H1 (cell line): Measurements from ENCODE around the gene MXD1. TPM values are rescaled to one million over a fixed set of nuclear protein-coding genes. Genes with fewer than 3 reads are reported as not detected.

Experiments used
- CTCF ChIA-PET: fragments of 300-600 bp; sonication (Branson Sonifier 250); formaldehyde crosslinking; loops from one replicate; lab custom pipeline; 2021; ENCODE audit not compliant: partially characterized antibody; lab: Charles Lee
- POLR2A ChIA-PET: fragments of 300-600 bp; sonication (Branson Sonifier 250); formaldehyde crosslinking; loops from one replicate; lab custom pipeline; 2021; ENCODE audit warnings: inconsistent platforms; ENCODE audit not compliant: partially characterized antibody; lab: Charles Lee
- DNase-seq, 2 experiments: peaks; one replicate each; pipeline versions ENCODE4 v3.0.0 to v3.0.0-alpha.2; 2010 to 2022; ENCODE audit warnings: low spot score in 2 of 2, low read depth in 1 of 2, mixed read lengths in 1 of 2
- FAIRE-seq: peaks from 2 replicates; lab custom pipeline; 2011; peaks lifted over from hg19 to GRCh38; lab: Jason Lieb, UNC
- H2AFZ ChIP-seq: 2 replicates; pipeline ENCODE4 v1.8.1; 2012; ENCODE audit warnings: low read length, inconsistent platforms
- H2AK5ac ChIP-seq: 2 replicates; pipeline ENCODE4 v1.6.1; 2013; ENCODE audit warnings: low read depth, low read length
- H2BK120ac ChIP-seq: replicated peaks from 2 replicates; pipeline ENCODE3; 2013; ENCODE audit warnings: low read depth, low read length, inconsistent platforms
- H2BK12ac ChIP-seq: 2 replicates; pipeline ENCODE4 v1.6.1; 2013; ENCODE audit warnings: low read depth, low read length
- H2BK15ac ChIP-seq: 2 replicates; pipeline ENCODE4 v1.6.1; 2013; ENCODE audit warnings: low read length
- H2BK20ac ChIP-seq: 2 replicates; pipeline ENCODE4 v1.6.1; 2013; ENCODE audit warnings: low read length
- H2BK5ac ChIP-seq: 2 replicates; pipeline ENCODE4 v1.6.1; 2013; ENCODE audit warnings: low read depth, low read length
- H3K14ac ChIP-seq: 2 replicates; pipeline ENCODE4 v1.6.1; 2013; ENCODE audit warnings: inconsistent platforms; ENCODE audit not compliant: insufficient read length
- H3K18ac ChIP-seq: 2 replicates; pipeline ENCODE4 v1.6.1; 2013; ENCODE audit warnings: low read length; ENCODE audit errors: extremely low read depth
- H3K23ac ChIP-seq: 2 replicates; pipeline ENCODE4 v1.6.1; 2013; ENCODE audit warnings: inconsistent platforms; ENCODE audit not compliant: insufficient read length
- H3K23me2 ChIP-seq: 2 replicates; pipeline ENCODE4 v1.6.1; 2013; ENCODE audit warnings: low read depth, low read length
- H3K27ac ChIP-seq: 2 replicates; pipeline ENCODE4 v1.6.1; 2011; ENCODE audit warnings: low read depth, low read length, inconsistent platforms
- H3K27me3 ChIP-seq, 4 experiments: replicated peaks in 1 of 4; 1 replicate in 1 of 4; 2 replicates in 3 of 4; pipeline versions ENCODE4 v1.6.1 to v1.8.1; 2011 to 2013; ENCODE audit warnings: low read length in 3 of 4, mild to moderate bottlenecking in 3 of 4, inconsistent platforms in 2 of 4, mixed read lengths in 2 of 4, moderate library complexity in 1 of 4; ENCODE audit not compliant: control insufficient read depth in 3 of 4, insufficient read depth in 3 of 4; ENCODE audit errors: extremely low read depth in 1 of 4
- H3K36me3 ChIP-seq, 4 experiments: 2 replicates each; pipeline versions ENCODE4 v1.6.1 to v1.8.1; 2011 to 2013; ENCODE audit warnings: mild to moderate bottlenecking in 4 of 4, low read length in 3 of 4, moderate library complexity in 2 of 4, control low read depth in 1 of 4, inconsistent platforms in 1 of 4; ENCODE audit not compliant: insufficient read depth in 4 of 4, control insufficient read depth in 2 of 4
- H3K4ac ChIP-seq: replicated peaks from 2 replicates; pipeline ENCODE3; 2013; ENCODE audit warnings: low read length, low read depth, mixed read lengths, inconsistent platforms; ENCODE audit not compliant: insufficient read length
- H3K4me1 ChIP-seq, 4 experiments: replicated peaks in 1 of 4; 1 replicate in 1 of 4; 2 replicates in 3 of 4; pipeline versions ENCODE4 v1.6.1 to v1.8.1; 2011 to 2013; ENCODE audit warnings: low read length in 3 of 4, inconsistent platforms in 2 of 4, mixed read lengths in 1 of 4; ENCODE audit not compliant: insufficient read depth in 4 of 4, control insufficient read depth in 3 of 4
- H3K4me2 ChIP-seq, 2 experiments: 2 replicates each; pipeline versions ENCODE4 v1.6.1 to v1.8.1; 2011 to 2013; ENCODE audit warnings: low read depth in 2 of 2, low read length in 2 of 2, control low read depth in 1 of 2, inconsistent platforms in 1 of 2, mild to moderate bottlenecking in 1 of 2; ENCODE audit not compliant: insufficient read depth in 1 of 2
- H3K4me3 ChIP-seq, 4 experiments: fragments of 200-600, 300-600 bp in 1 of 4; sonication (generic), shearing (Covaris generic), sonication (Bioruptor Twin) in 1 of 4; 2 replicates each; pipeline versions ENCODE4 v1.5.1 to v1.8.1; 2011 to 2016; ENCODE audit warnings: low read length in 4 of 4, low read depth in 3 of 4, control low read depth in 2 of 4, inconsistent platforms in 2 of 4, mild to moderate bottlenecking in 2 of 4, mixed read lengths in 1 of 4, moderate library complexity in 1 of 4; ENCODE audit not compliant: insufficient read depth in 2 of 4; ENCODE audit errors: extremely low read depth in 1 of 4
- H3K56ac ChIP-seq: replicated peaks from 2 replicates; pipeline ENCODE3; 2013; ENCODE audit warnings: low read depth, mild to moderate bottlenecking, mixed read lengths, low read length, inconsistent platforms; ENCODE audit not compliant: insufficient read length
- H3K79me1 ChIP-seq: 2 replicates; pipeline ENCODE4 v1.6.1; 2013; ENCODE audit warnings: low read depth, low read length, control low read depth
- H3K79me2 ChIP-seq, 2 experiments: 2 replicates each; pipeline versions ENCODE4 v1.6.1 to v1.8.1; 2012 to 2013; ENCODE audit warnings: low read length in 2 of 2, mild to moderate bottlenecking in 2 of 2, inconsistent platforms in 1 of 2; ENCODE audit not compliant: insufficient read depth in 2 of 2, control insufficient read depth in 1 of 2
- H3K9ac ChIP-seq, 4 experiments: replicated peaks in 1 of 4; 1 replicate in 1 of 4; 2 replicates in 3 of 4; pipeline versions ENCODE4 v1.6.1 to v1.8.1; 2011 to 2013; ENCODE audit warnings: low read depth in 3 of 4, low read length in 3 of 4, control low read depth in 2 of 4, mild to moderate bottlenecking in 2 of 4, moderate library complexity in 2 of 4, inconsistent platforms in 1 of 4; ENCODE audit errors: extremely low read depth in 1 of 4
- H3K9me3 ChIP-seq, 2 experiments: 2 replicates each; pipeline versions ENCODE4 v1.6.1 to v1.8.1; 2012 to 2013; ENCODE audit warnings: mild to moderate bottlenecking in 2 of 2, moderate library complexity in 2 of 2, control low read depth in 1 of 2, inconsistent platforms in 1 of 2, low read depth in 1 of 2, low read length in 1 of 2, mixed read lengths in 1 of 2; ENCODE audit not compliant: insufficient read depth in 2 of 2
- H4K20me1 ChIP-seq, 2 experiments: replicated peaks in 1 of 2; 2 replicates each; pipeline versions ENCODE3 to v1.8.1; 2011 to 2013; ENCODE audit warnings: inconsistent platforms in 2 of 2, low read length in 2 of 2, mild to moderate bottlenecking in 1 of 2; ENCODE audit not compliant: insufficient read depth in 2 of 2, control insufficient read depth in 1 of 2
- H4K5ac ChIP-seq: 2 replicates; pipeline ENCODE4 v1.6.1; 2013; ENCODE audit warnings: low read length, low read depth, mixed read lengths, inconsistent platforms; ENCODE audit not compliant: insufficient read length
- H4K8ac ChIP-seq: 2 replicates; pipeline ENCODE4 v1.8.0; 2013; ENCODE audit warnings: mild to moderate bottlenecking, moderate library complexity, low read length, inconsistent platforms; ENCODE audit not compliant: insufficient read depth; ENCODE audit errors: extremely low read depth
- H4K91ac ChIP-seq: replicated peaks from 2 replicates; pipeline ENCODE3; 2013; ENCODE audit warnings: low read length, mixed read lengths, inconsistent platforms; ENCODE audit not compliant: insufficient read length
- BCL11A ChIP-seq, 2 experiments: IDR thresholded peaks; one replicate each; pipeline ENCODE4 v1.6.1; 2011; ENCODE audit warnings: low read depth in 2 of 2, low read length in 2 of 2, mild to moderate bottlenecking in 2 of 2
- CBX8 ChIP-seq: fragments of 300-800, 300-1000 bp; sonication (generic); IDR thresholded peaks from 2 replicates; pipeline ENCODE4 v1.7.1; 2016; ENCODE audit warnings: low read depth, low read length, borderline replicate concordance
- CREB1 ChIP-seq: IDR thresholded peaks from 2 replicates; pipeline ENCODE4 v1.6.1; 2012; ENCODE audit warnings: inconsistent platforms
- E2F6 ChIP-seq: IDR thresholded peaks from 2 replicates; pipeline ENCODE4 v1.6.1; 2012; ENCODE audit warnings: inconsistent platforms
- FOSL1 ChIP-seq: IDR thresholded peaks from 2 replicates; pipeline ENCODE4 v1.6.1; 2011; ENCODE audit warnings: mild to moderate bottlenecking, low read depth, low read length, moderate library complexity; ENCODE audit not compliant: insufficient read depth
- JUN ChIP-seq: IDR thresholded peaks from 2 replicates; pipeline ENCODE4 v1.6.1; 2011; ENCODE audit warnings: low read depth, mild to moderate bottlenecking, improper control_type of control experiment, low read length
- MAFK ChIP-seq: IDR thresholded peaks from 2 replicates; pipeline ENCODE4 v1.6.1; 2012; ENCODE audit warnings: low read depth, mild to moderate bottlenecking, improper control_type of control experiment, low read length
- MAX ChIP-seq: IDR thresholded peaks from 2 replicates; pipeline ENCODE4 v1.6.1; 2012; ENCODE audit warnings: inconsistent platforms
- NANOG ChIP-seq: IDR thresholded peaks from 2 replicates; pipeline ENCODE4 v1.6.1; 2011; ENCODE audit warnings: low read length, low read depth, mild to moderate bottlenecking, inconsistent platforms; ENCODE audit not compliant: insufficient read depth, poor library complexity, severe bottlenecking
- SAP30 ChIP-seq: fragments of 300-600 bp; sonication (generic); IDR thresholded peaks from 2 replicates; pipeline ENCODE4 v1.7.1; 2012; ENCODE audit warnings: low read length, moderate library complexity, mild to moderate bottlenecking, inconsistent platforms; ENCODE audit not compliant: insufficient read depth, insufficient replicate concordance
- SP4 ChIP-seq: IDR thresholded peaks from 2 replicates; pipeline ENCODE4 v1.6.1; 2012; ENCODE audit warnings: low read length, inconsistent platforms
- SUZ12 ChIP-seq: fragments of 200-600 bp; sonication (generic); IDR thresholded peaks from 2 replicates; pipeline ENCODE4 v1.6.1; 2012; ENCODE audit warnings: mild to moderate bottlenecking, inconsistent platforms, low read length, moderate library complexity, mixed read lengths
- TEAD4 ChIP-seq: IDR thresholded peaks from 2 replicates; pipeline ENCODE4 v1.6.1; 2012; ENCODE audit warnings: low read depth, low read length, inconsistent platforms, mixed read lengths
- ZNF274 ChIP-seq: IDR thresholded peaks from 2 replicates; pipeline ENCODE4 v1.7.0; 2012; ENCODE audit warnings: low read length, borderline replicate concordance; ENCODE audit errors: extremely low read depth
- WGBS, 2 experiments: shearing (Covaris generic) in 1 of 2; methylation state at CpG; one replicate each; pipeline versions ENCODE4 v1.1.6 to v1.1.7; 2013 to 2015; ENCODE audit warnings: low lambda C conversion rate in 2 of 2, mixed read lengths in 2 of 2, inconsistent platforms in 1 of 2, low coverage in 1 of 2, missing lambda C conversion rate in 1 of 2; ENCODE audit not compliant: insufficient replicate concordance in 2 of 2, insufficient coverage in 1 of 2, insufficient read length in 1 of 2; ENCODE audit errors: extremely low coverage in 1 of 2, missing lambda C conversion rate in 1 of 2; 5-methylcytosine and 5-hydroxymethylcytosine counted together
- polyA plus RNA-seq, 7 experiments: library from polyadenylated mRNA; depleted of rRNA in 3 of 7; stranded (reverse) in 5 of 7; unstranded in 2 of 7; fragments of >200 nt in 5 of 7; fragments of 200-250 nt in 2 of 7; gene quantifications; 1 replicate in 5 of 7; 2 replicates in 1 of 7; 4 replicates in 1 of 7; pipeline versions ENCODE4 v1.2.1 to v1.2.3, GENCODE V29; 2011 to 2013; ENCODE audit warnings: missing spikeins in 2 of 7, mixed read lengths in 2 of 7
- total RNA-seq: library from RNA; stranded (reverse); fragmentation: NEBNext Ultra II Directional; extraction: Animal tissue kit (Norgen Biotek cat#: 25700); gene quantifications from 2 replicates; pipeline ENCODE4 v1.2.1, GENCODE V29; 2021

MXD1 gene
- total and polyA plus RNA-seq, 2 of the 8 experiments (the other 6 are each of a cell fraction or from before 2014, with no cell fraction given): 1.6 to 2.6 TPM

GRCh38 chr2:69954084-69954483, 39.2 kb downstream of the MXD1 start:
- ChIA-PET CTCF (interaction anchor here (0.6 to 1.0 kb wide), 3 partner anchors 14 to 119 kb away, joined by 3 to 4 read pairs (median 3); no protein-coding TSS in a partner anchor), POLR2A (interaction anchor here (0.6 to 1.1 kb wide), 4 partner anchors 10 to 123 kb away, joined by 3 to 4 read pairs (median 3); no protein-coding TSS in a partner anchor)
- no peaks in the 10 kb centered on the region for H3K27me3 ChIP-seq
- no peaks in the 10 kb centered on the region for H4K20me1 ChIP-seq
- no peaks in the 10 kb centered on the region for H3K36me3 ChIP-seq
- H3K9me3 ChIP-seq: no peaks in the 10 kb centered on the region
- H3K23ac ChIP-seq: no peak overlapping the region
- H3K27ac ChIP-seq: no peak overlapping the region
- no peak overlapping the region for H2AK5ac ChIP-seq
- no peak for FAIRE-seq
- no peaks in the 10 kb centered on the region for H3K79me2 ChIP-seq
- H2AFZ ChIP-seq: no peak overlapping the region
- H3K23me2 ChIP-seq: no peaks in the 10 kb centered on the region
- no peak overlapping the region for H3K4me3 ChIP-seq
- no peak overlapping the region for H2BK20ac ChIP-seq
- no peak overlapping the region for H3K9ac ChIP-seq
- H3K4ac ChIP-seq: no peak overlapping the region
- no peak overlapping the region for H4K5ac ChIP-seq
- 92% methylated on average over 1 of the region's 1 CpG; no CpG with 5 or more reads in 1 of the 2 experiments for WGBS, 2 experiments
- H3K56ac ChIP-seq: no peak overlapping the region
- no peak overlapping the region for H2BK15ac ChIP-seq
- H3K14ac ChIP-seq: no peak overlapping the region
- no peak overlapping the region for H4K91ac ChIP-seq
- no peak overlapping the region for H3K4me2 ChIP-seq
- no peak overlapping the region for H2BK120ac ChIP-seq
- H3K18ac ChIP-seq: no peak overlapping the region
- H2BK12ac ChIP-seq: no peak overlapping the region
- H3K79me1 ChIP-seq: no peaks in the 10 kb centered on the region
- no peaks in the 10 kb centered on the region; a peak in 1 of 7 replicates for H3K4me1 ChIP-seq
- no peak overlapping the region for H2BK5ac ChIP-seq
- no peak overlapping the region for H4K8ac ChIP-seq
- DNase-seq: no peak
- TF ChIP-seq FOSL1 (no peak), ZNF274 (no peak), SAP30 (no peak), SUZ12 (no peak), TEAD4 (no peak), SP4 (no peak), MAFK (no peak), E2F6 (no peak), NANOG (no peak), MAX (no peak), JUN (no peak), CBX8 (no peak), BCL11A (IDR thresholded peaks at IDR 0.05; ENCODE audit: low read depth in 2 of 2, low read length in 2 of 2) (no peak), CREB1 (no peak)
